Hematopoietic multipotent progenitor cell treated with erythropoietin and hydrocortisone succinate and interleukin-3 and kit ligand, for 8 days (in vitro differentiated cells): Measurements from ENCODE around the gene PLEKHG1.
A peak's percentile ranks its signal among the peaks of the same experiment; 100 is the strongest.

Experiments
- DNase-seq: peaks from one replicate; pipeline ENCODE4 v3.0.0-alpha.2; 2015

Gene PLEKHG1

GRCh38 chr6:150599199-150600009 is at the start of gene PLEKHG1:
Gene PLEKHG1, plus strand, starts transcription at chr6:150599885. Its CDS starts 133,797 bp downstream, at chr6:150733682.
- DNase-seq: peak; percentile 57

- DNase-seq: no peak
These were observed 49.4 kb upstream of the PLEKHG1 start for GRCh38 chr6:150550244-150550643.

- no peak for DNase-seq
These were observed 42.6 kb upstream of the PLEKHG1 start for GRCh38 chr6:150557043-150557599.

- DNase-seq: no peak
These were observed 39.4 kb upstream of the PLEKHG1 start for GRCh38 chr6:150560004-150560883.

- DNase-seq: no peak
These were observed 38.8 kb upstream of the PLEKHG1 start for GRCh38 chr6:150560884-150561219.

- DNase-seq: no peak
These were observed 33.7 kb upstream of the PLEKHG1 start for GRCh38 chr6:150565945-150566344.

DNA sequence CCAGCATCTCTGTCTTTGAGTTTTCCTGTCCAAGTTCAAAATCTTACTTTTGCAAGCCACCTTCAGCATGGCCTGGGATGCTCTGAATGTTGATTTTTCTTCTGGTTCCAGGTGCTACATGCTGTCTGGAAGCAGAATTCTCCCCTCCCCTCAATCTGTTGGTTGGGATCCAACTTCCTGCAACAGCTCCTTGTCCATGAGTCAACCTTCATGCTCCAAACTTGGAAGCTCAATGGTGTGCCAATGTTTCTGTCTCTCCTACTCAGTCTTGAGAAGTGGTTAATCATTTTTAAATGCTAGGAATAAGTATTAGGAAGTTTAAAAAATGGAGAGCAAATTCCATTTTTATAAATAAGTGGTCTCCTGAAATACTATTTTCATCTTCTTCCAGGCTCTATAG is 33.2 kb upstream of the PLEKHG1 start:
- no peak for DNase-seq

DNA sequence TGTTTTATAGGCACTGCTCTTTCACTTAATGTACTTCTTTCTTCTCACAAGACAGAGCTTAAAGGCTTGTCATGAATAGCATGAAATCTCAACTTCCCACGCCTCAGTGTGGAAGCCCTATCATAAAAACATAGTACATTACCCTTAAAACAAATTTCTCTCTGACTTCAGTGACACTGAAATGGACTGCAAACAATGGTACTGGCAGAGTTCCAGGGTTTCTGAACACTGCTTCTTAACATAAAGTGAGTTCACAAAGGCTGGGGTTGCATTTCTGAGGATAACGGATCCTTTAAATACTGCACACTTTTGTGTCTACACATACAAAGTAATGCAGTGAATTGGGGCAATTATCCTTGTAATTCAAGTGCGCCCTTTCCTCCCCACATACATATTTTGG is 32.3 kb upstream of the PLEKHG1 start:
- no peak for DNase-seq

- DNase-seq: no peak
These were observed 31.8 kb upstream of the PLEKHG1 start for GRCh38 chr6:150567823-150568383.

DNA sequence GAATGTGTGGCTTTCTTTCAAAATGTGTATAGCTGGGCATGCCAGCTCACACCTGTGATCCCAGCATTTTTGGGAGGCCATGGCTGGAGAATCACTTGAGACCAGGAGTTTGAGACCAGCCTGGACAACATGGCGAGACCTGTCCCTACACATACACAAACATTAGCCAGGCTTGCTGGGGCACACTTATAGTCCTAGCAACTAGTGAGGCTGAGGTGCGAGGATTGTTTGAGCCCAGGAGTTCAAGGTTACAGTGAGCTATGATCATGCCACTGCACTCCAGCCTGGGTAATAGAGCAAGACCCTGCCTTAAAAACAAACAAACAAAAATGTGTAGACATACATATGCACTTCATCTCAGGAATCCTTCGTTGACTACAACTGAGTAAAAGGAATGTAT is 31.1 kb upstream of the PLEKHG1 start:
- no peak for DNase-seq

- no peak for DNase-seq
These were observed 30.5 kb upstream of the PLEKHG1 start for GRCh38 chr6:150569161-150569560.

DNA sequence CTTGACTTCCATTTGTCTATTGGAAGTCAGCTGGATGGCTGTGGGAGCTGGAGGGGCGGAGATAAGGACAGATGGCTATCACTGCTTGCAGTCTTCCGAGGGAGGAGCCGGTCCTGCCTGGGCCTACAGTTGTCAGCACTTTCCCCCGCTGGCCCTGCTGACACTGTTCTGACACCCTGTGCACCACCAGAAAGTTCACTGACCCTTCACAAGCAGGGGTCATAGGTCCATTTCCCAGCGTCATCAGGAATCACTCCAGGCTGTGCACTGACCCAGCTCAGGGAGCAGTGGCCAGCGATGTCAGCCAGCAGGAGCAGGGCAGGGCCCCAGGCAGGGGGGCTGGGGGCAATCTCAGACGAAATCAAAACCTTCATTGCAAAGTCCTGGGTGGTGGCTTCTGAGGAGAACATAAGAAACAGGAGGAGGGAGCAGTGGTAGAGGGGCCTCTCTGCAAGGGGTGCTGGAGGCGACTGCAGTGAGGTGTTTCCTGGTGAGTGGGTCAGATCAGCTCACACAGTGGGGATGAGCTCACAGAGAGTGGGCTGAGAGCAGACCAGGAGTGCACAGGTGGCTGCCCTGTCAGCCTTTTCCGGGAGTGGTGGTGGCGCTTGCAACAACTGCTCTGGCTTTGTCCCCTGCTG is 26.5 kb upstream of the PLEKHG1 start:
- no peak for DNase-seq

- DNase-seq: no peak
These were observed 23.8 kb upstream of the PLEKHG1 start for GRCh38 chr6:150575836-150576235.

DNA sequence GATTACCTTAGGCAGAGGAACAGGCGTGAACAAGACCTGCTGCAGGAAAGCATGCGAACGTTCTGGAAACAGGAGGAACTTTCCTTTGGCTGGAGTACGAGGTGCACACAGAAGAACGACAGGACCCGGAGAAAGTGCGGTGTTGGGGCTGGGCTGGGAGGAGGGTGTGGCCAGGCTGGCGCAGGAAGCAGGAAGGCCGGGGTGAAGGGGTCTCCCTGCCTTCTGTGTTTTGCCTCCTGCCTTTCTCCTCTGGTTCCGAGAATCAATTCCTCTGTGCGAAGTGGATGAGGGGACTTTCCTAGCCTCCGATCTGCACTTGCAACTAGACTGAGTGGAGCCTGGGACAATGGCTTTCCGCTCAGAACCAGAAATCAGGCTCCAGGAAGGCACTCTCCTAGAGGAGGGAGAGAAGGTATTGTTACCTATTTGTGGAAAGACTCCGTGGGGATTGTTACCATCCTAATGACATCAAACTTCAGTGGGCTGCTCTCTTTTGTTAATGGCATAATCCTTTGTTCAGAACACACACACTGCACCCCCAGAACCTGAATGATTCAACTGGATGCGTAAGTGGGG is 22.9 kb upstream of the PLEKHG1 start:
- no peak for DNase-seq

DNA sequence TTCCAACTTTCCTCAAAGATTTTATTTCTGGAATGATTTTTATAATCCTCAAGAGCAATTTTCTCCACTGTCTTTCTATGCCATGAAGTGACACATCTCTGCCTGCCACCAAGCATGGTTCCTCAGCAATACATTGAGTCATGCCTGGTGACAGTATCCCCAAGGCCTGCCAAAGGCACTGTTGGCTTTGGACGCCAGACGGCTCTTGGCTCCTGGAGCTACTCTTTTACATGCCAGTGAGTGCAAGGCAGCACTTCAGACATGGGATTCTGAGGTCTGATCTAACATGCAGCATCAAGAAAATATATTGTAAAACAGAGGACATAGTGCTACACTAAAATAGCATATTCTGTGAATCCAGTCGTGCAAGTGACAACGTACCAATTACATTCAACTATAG is 20.1 kb upstream of the PLEKHG1 start:
- no peak for DNase-seq

DNA sequence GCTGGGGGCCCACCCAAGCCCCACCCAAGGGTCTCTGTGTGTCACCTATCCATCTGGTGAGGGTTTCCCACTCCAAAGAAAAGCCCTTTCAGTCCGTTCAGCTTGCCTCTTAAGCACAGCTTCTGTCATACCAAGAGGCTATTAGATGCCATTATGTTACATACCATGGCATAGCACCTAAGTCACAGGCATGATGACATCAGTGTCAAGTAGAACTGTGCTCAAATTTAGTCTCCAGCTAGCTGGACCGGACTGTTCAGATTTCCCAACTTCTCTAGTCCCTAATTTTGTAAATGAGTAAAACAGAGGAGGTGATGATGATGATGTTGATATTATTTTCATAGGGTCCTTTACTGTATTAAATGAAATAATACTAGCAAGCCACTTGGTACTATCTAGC is 19.2 kb upstream of the PLEKHG1 start:
- DNase-seq: no peak

DNA sequence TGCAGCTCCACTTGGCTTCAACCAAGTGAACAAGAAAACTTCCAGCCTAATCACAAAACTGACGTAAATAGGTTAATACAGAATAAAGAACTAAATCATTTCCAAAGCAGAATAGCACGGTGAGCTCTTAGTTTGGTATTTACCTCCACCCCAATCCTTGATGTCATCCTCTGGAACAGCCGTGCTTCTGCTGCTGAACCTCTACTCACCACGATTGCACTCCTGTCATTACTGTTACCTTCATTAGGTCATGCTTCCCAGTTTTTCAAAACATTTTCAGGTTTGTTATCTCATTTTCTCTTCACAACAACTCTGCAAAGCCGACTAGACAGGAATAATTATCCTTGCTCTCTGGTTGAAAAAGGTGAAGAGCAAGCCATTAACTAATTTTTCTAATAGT is 15.6 kb upstream of the PLEKHG1 start:
- no peak for DNase-seq

DNA sequence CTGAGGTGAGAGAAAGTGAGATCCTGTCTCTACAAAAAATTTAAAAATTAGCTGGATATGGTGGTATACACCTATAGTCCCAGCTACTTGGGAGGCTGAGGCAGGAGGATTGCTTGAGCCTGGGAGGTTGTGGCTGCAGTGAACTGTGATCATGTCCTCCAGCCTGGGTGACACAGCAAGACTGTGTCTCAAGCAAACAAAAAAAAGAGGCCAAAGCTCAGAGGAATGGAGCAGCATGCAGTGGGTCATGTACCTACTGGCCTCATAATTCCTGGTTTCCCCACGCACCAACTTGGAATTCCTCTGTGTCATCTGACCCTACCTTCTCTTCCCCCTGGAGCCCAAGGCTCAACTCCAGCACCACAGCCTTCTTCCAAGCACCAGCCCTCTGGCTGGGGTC is 15.1 kb upstream of the PLEKHG1 start:
- no peak for DNase-seq

GRCh38 chr6:150586850-150587359 is 12.8 kb upstream of the PLEKHG1 start:
- no peak for DNase-seq

GRCh38 chr6:150587637-150588036 is 12.0 kb upstream of the PLEKHG1 start:
- no peak for DNase-seq

- no peak for DNase-seq
These were observed 10.7 kb upstream of the PLEKHG1 start for GRCh38 chr6:150588888-150589499.

DNA sequence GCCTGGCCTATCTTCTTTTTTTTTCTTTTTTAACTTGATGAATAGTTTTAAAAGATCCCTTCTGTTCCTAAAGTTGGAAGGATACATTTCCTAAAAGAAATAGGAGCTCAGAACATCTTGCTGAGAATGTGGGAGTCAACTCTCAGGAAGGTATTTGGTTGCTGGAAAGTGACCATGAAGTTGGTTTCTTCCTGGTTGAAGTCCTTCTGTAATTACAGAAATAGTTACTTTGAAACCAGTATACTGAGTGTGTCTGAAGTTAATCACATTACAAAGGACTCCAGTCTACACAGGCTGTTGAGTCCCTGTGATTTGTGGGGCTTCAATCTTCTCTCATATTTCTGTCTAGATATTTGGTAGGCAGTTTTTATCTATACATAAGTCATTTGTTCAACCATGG is 9.8 kb upstream of the PLEKHG1 start:
- no peak for DNase-seq
